Endothelial cell of umbilical vein (primary cell): ENCODE measurements around the gene EVX1. TPM values are rescaled to one million over a fixed set of nuclear protein-coding genes. Genes with fewer than 3 reads are reported as not detected.

Source experiments
- BruUV-seq: library from RNA; stranded (reverse); fragments of 400-500 nt; replicated peaks from 2 replicates; lab custom pipeline; 2021; lab: Mats Ljungman, UMichigan
- CTCF ChIA-PET: fragments of 300-600, 350-600 bp; sonication (Branson Sonifier 250); formaldehyde crosslinking; loops from one replicate; lab custom pipeline; 2021; ENCODE audit warnings: antibody characterized with exemption, inconsistent platforms; lab: Charles Lee
- POLR2A ChIA-PET: fragments of 300-600, 350-600 bp; sonication (Branson Sonifier 250); formaldehyde crosslinking; loops from one replicate; lab custom pipeline; 2021; ENCODE audit warnings: antibody characterized with exemption, inconsistent platforms; lab: Charles Lee
- DNase-seq: peaks from one replicate; pipeline ENCODE4 v3.0.0-alpha.2; 2011; ENCODE audit warnings: low read depth, low spot score
- FAIRE-seq: peaks from 2 replicates; lab custom pipeline; 2011; peaks lifted over from hg19 to GRCh38; lab: Jason Lieb, UNC
- H2AFZ ChIP-seq: 2 replicates; pipeline ENCODE4 v1.6.0; 2012; ENCODE audit warnings: low read depth, low read length, control low read depth, inconsistent platforms
- H3K27ac ChIP-seq: 2 replicates; pipeline ENCODE4 v1.5.1; 2011; ENCODE audit warnings: low read depth, mild to moderate bottlenecking, control low read depth, low read length, moderate library complexity; ENCODE audit not compliant: insufficient read depth
- H3K27me3 ChIP-seq, 2 experiments: 2 replicates each; pipeline versions ENCODE4 v1.6.0 to v1.6.1; 2011; ENCODE audit warnings: low read length in 2 of 2, mixed read lengths in 1 of 2; ENCODE audit not compliant: control insufficient read depth in 2 of 2, insufficient read depth in 2 of 2
- H3K36me3 ChIP-seq, 2 experiments: 2 replicates in 1 of 2; 3 replicates in 1 of 2; pipeline ENCODE4 v1.5.1; 2011; ENCODE audit warnings: low read length in 2 of 2, mild to moderate bottlenecking in 1 of 2, moderate library complexity in 1 of 2; ENCODE audit not compliant: control insufficient read depth in 2 of 2, insufficient read depth in 2 of 2; ENCODE audit errors: extremely low read depth in 1 of 2
- H3K4me1 ChIP-seq: 3 replicates; pipeline ENCODE4 v1.5.1; 2011; ENCODE audit warnings: mild to moderate bottlenecking, low read length; ENCODE audit not compliant: control insufficient read depth, insufficient read depth; ENCODE audit errors: extremely low read depth
- H3K4me2 ChIP-seq: 2 replicates; pipeline ENCODE4 v1.6.1; 2011; ENCODE audit warnings: low read length, control low read depth, mixed read lengths; ENCODE audit not compliant: insufficient read depth
- H3K4me3 ChIP-seq, 3 experiments: fragments of 200-600 bp in 1 of 3; sonication (generic), shearing (Covaris generic) in 1 of 3; replicated peaks in 1 of 3; 2 replicates each; pipeline ENCODE4 v1.5.1; 2011 to 2016; ENCODE audit warnings: control low read depth in 3 of 3, low read length in 3 of 3, mild to moderate bottlenecking in 2 of 3, inconsistent platforms in 1 of 3, low read depth in 1 of 3, moderate library complexity in 1 of 3; ENCODE audit not compliant: insufficient read depth in 1 of 3
- H3K79me2 ChIP-seq: 2 replicates; pipeline ENCODE4 v1.6.0; 2012; ENCODE audit warnings: low read length, inconsistent platforms; ENCODE audit not compliant: control insufficient read depth, insufficient read depth
- H3K9ac ChIP-seq: replicated peaks from 2 replicates; pipeline ENCODE3; 2011; ENCODE audit warnings: low read length, control low read depth; ENCODE audit not compliant: insufficient read depth; ENCODE audit errors: extremely low read depth
- H3K9me1 ChIP-seq: replicated peaks from 3 replicates; pipeline ENCODE4 v1.6.0; 2011; ENCODE audit warnings: mild to moderate bottlenecking, low read length; ENCODE audit not compliant: control insufficient read depth, insufficient read depth; ENCODE audit errors: extremely low read depth
- H3K9me3 ChIP-seq: replicated peaks from 2 replicates; pipeline ENCODE4 v1.5.1; 2012; ENCODE audit warnings: low read length, inconsistent platforms; ENCODE audit not compliant: control insufficient read depth, insufficient read depth
- H4K20me1 ChIP-seq: replicated peaks from 2 replicates; pipeline ENCODE3; 2011; ENCODE audit warnings: mild to moderate bottlenecking, low read length; ENCODE audit not compliant: control insufficient read depth, insufficient read depth; ENCODE audit errors: extremely low read depth
- FOS ChIP-seq: IDR thresholded peaks from 2 replicates; pipeline ENCODE4 v1.6.1; 2011; ENCODE audit warnings: mild to moderate bottlenecking, low read length, moderate library complexity, borderline replicate concordance; ENCODE audit not compliant: insufficient read depth
- GATA2 ChIP-seq: IDR thresholded peaks from 2 replicates; pipeline ENCODE4 v1.7.0; 2011; ENCODE audit warnings: low read depth, mild to moderate bottlenecking, moderate library complexity, mixed read lengths, low read length; ENCODE audit not compliant: insufficient read length, insufficient read depth
- JUN ChIP-seq: IDR thresholded peaks from 2 replicates; pipeline ENCODE4 v1.6.1; 2011; ENCODE audit warnings: borderline replicate concordance, low read depth; ENCODE audit not compliant: insufficient read length, insufficient read depth
- POLR2AphosphoS5 ChIP-seq: IDR thresholded peaks from 2 replicates; pipeline ENCODE4 v1.6.1; 2012; ENCODE audit warnings: low read depth, mild to moderate bottlenecking, control low read depth, low read length, moderate library complexity; ENCODE audit not compliant: insufficient read depth
- dilution Hi-C: fragments of 300-500 bp; cut with MboI; formaldehyde crosslinking; loops from one replicate; pipeline ENCODE4 v1.15.0; 2019; ENCODE audit warnings: low sequenced_read_pairs; ENCODE audit not compliant: extremely low pct_ligation_motif_present
- intact Hi-C: fragments of 100-400 bp; cut with micrococcal nuclease; formaldehyde crosslinking; loops from one replicate; pipeline ENCODE4 v1.10.0; 2022
- polyA plus RNA-seq, 4 experiments: library from polyadenylated mRNA; depleted of rRNA in 3 of 4; stranded (reverse) in 3 of 4; unstranded in 1 of 4; fragments of >200 nt; gene quantifications; 2 replicates each; pipeline versions ENCODE4 v1.2.1 to v1.2.3, GENCODE V29; 2011 to 2012; ENCODE audit warnings: missing spikeins in 1 of 4
- total RNA-seq: library from RNA; stranded (reverse); gene quantifications from 2 replicates; pipeline ENCODE4 v1.2.3, GENCODE V29; 2021
- TF ChIP-seq, protein P1 (sequence below): IDR thresholded peaks from 2 replicates; pipeline ENCODE4 v1.6.1; 2011; ENCODE audit not compliant: insufficient read depth, insufficient read length
- TF ChIP-seq, protein P2 (sequence below), 2 donors: IDR thresholded peaks; 1 replicate in 1 of 2; 2 replicates in 1 of 2; pipeline ENCODE4 v1.5.1; 2011; ENCODE audit warnings: low read length in 2 of 2, mild to moderate bottlenecking in 2 of 2, moderate library complexity in 2 of 2, control low read depth in 1 of 2, inconsistent platforms in 1 of 2, low read depth in 1 of 2; ENCODE audit not compliant: insufficient read depth in 1 of 2; ENCODE audit errors: extremely low read depth in 1 of 2

The EVX1 gene
- total and polyA plus RNA-seq, 2 donors (not counting 3 experiments of a cell fraction or from before 2014, with no cell fraction given) = not detected

DNA sequence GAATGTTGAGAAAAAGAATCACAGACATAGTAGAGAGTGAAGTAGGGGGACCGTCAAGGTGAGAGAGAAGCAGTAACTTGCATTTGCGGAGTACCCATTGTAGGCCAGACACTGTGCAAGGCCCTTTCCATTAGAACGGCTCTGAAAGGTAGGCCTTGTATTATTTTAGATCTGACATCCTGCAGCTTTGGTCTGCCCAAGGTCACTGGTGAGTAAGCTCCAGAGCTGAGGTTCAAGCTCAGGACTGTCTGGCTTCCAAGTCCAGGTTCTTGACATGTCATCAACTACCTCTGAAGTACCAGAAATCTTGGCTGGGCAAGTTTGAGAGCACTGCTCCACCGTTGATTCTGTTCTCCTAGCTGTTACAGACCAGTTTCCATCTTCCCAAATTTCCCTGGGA is 13.2 kb upstream of the EVX1 start:
- no peak for FAIRE-seq
- dilution Hi-C loops = no loop called here

DNA sequence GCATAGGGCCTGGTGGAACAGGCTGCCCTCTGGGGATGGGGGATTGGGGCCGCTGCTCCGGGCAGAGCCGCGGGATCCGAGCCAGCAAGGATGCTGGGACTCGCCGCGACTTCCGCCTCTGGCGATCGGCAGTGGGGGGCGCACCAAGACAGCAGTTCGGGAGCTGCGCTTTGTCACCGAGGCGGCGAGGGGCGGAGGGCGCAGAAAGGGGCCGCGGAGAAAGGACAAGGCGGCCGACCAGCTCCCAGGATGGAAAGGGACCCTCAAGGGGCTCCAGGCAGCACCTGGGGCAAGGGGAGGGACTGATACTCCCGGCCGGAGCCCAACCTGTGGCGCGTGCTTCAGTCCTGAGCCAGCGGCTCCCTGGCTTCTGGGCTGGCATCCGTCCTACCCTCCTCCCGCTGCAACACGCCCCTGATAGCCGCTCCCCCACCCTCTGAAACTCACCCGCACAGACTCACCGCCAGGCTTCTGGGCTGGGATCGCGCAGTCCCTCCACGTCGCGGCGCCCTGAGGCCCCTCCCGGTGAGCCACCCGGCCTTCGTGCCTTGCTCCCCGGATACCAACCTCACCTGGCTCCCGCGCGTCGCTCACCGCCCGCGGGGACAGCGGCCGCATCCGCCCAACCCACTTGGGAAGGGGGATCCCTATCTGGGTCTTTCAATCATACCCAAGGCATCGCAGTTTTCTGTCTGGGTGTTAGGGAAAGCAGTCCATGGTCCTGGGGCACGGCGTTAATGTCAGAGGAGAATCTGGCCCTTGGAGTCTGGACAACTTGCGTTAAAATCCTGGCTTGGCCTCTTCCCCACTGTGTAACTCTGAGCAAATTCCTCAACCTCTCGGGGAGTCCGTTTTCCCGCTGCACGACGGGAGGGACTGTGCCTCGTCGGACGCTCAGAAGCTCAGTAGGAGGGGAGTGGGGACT is 7.0 kb upstream of the EVX1 start:
- intact Hi-C loops (no loop called here), dilution Hi-C loops (no loop called here)

More for the DNA sequence above, 13.2 kb upstream of the EVX1 start:
- no peak overlapping the region for H3K4me2 ChIP-seq
- no peak for DNase-seq
- no peaks in the 10 kb centered on the region for H3K36me3 ChIP-seq
- no peaks in the 10 kb centered on the region for H3K4me1 ChIP-seq
- no TSS peak for BruUV-seq
- POLR2A ChIA-PET = no interaction called here
- CTCF ChIA-PET = no interaction called here
- no peak overlapping the region for H2AFZ ChIP-seq
- H4K20me1 ChIP-seq = no peaks in the 10 kb centered on the region
- H3K27ac ChIP-seq = no peak overlapping the region
- H3K79me2 ChIP-seq = no peaks in the 10 kb centered on the region
- no peak overlapping the region for H3K4me3 ChIP-seq
- H3K9me1 ChIP-seq = no peaks in the 10 kb centered on the region
- intact Hi-C loops = no loop called here
- TF ChIP-seq FOS (no peak), POLR2AphosphoS5 (no peak), JUN (no peak), GATA2 (no peak)
- TF ChIP-seq, protein P1, sequence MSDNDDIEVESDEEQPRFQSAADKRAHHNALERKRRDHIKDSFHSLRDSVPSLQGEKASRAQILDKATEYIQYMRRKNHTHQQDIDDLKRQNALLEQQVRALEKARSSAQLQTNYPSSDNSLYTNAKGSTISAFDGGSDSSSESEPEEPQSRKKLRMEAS = no peak
- H3K9ac ChIP-seq = no peak overlapping the region
- H3K9me3 ChIP-seq = no peaks in the 10 kb centered on the region
- H3K27me3 ChIP-seq = peaks cover 38 to 40% of the 10 kb centered on the region in 2 experiments

More for the DNA sequence above, 7.0 kb upstream of the EVX1 start:
- Histone ChIP-seq H3K9ac (no peak overlapping the region), H3K79me2 (no peaks in the 10 kb centered on the region), H3K4me3 (peak overlapping the region; percentile 6 to 39 (median 35)), H3K4me1 (peaks cover 6% of the 10 kb centered on the region), H3K36me3 (no peaks in the 10 kb centered on the region), H3K9me3 (no peaks in the 10 kb centered on the region), H3K27me3 (peaks cover 43 to 48% of the 10 kb centered on the region in 2 experiments), H3K9me1 (no peaks in the 10 kb centered on the region), H2AFZ (peak overlapping the region; percentile 70), H4K20me1 (no peaks in the 10 kb centered on the region), H3K4me2 (peak overlapping the region; percentile 67), H3K27ac (no peak overlapping the region)
- peak; percentile 38 for FAIRE-seq
- CTCF ChIA-PET = interaction anchor here (0.6 to 1.8 kb wide), 3 partner anchors 315 to 784 kb away, joined by 3 read pairs; no protein-coding TSS in a partner anchor
- BruUV-seq = no TSS peak
- no peak for DNase-seq
- POLR2A ChIA-PET = no interaction called here
- TF ChIP-seq JUN = no peak
- TF ChIP-seq, protein P2, sequence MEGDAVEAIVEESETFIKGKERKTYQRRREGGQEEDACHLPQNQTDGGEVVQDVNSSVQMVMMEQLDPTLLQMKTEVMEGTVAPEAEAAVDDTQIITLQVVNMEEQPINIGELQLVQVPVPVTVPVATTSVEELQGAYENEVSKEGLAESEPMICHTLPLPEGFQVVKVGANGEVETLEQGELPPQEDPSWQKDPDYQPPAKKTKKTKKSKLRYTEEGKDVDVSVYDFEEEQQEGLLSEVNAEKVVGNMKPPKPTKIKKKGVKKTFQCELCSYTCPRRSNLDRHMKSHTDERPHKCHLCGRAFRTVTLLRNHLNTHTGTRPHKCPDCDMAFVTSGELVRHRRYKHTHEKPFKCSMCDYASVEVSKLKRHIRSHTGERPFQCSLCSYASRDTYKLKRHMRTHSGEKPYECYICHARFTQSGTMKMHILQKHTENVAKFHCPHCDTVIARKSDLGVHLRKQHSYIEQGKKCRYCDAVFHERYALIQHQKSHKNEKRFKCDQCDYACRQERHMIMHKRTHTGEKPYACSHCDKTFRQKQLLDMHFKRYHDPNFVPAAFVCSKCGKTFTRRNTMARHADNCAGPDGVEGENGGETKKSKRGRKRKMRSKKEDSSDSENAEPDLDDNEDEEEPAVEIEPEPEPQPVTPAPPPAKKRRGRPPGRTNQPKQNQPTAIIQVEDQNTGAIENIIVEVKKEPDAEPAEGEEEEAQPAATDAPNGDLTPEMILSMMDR (IDR thresholded peaks at IDR 0.05; ENCODE audit: extremely low read depth in 1 of 2, insufficient read depth in 1 of 2, low read depth in 1 of 2, low read length in 2 of 2) = peak; percentile 17 to 34
